GM12878 (cell line): ENCODE results near the gene PLEK2. TPM values are rescaled to one million over a fixed set of nuclear protein-coding genes. Genes with fewer than 3 reads are reported as not detected.

Source experiments
- ATAC-seq: fragments of 200-7000 bp; cut with Tn5 transposase; 3 replicates; pipeline ENCODE4 v1.9.1; 2020; ENCODE audit warnings: mild to moderate bottlenecking, moderate library complexity
- BruUV-seq: library from RNA; stranded (reverse); fragments of 400-500 nt; replicated peaks from 2 replicates; lab custom pipeline; 2021; lab: Mats Ljungman, UMichigan
- CTCF ChIA-PET: fragments of 300-600 bp; sonication (Branson Sonifier 250); formaldehyde crosslinking; extraction: SDS; loops from one replicate; lab custom pipeline; 2021; ENCODE audit warnings: inconsistent platforms; lab: Yijun Ruan, JAX
- POLR2A ChIA-PET: fragments of 350-600 bp; formaldehyde crosslinking; extraction: SDS; loops from one replicate; lab custom pipeline; 2021; ENCODE audit warnings: inconsistent platforms; lab: Charles Lee
- RAD21 ChIA-PET: fragments of 300-600 bp; sonication (Branson Sonifier 250); formaldehyde crosslinking; loops from one replicate; lab custom pipeline; 2023; ENCODE audit warnings: antibody characterized with exemption; ENCODE audit not compliant: unreplicated experiment; lab: Charles Lee
- SMC1A ChIA-PET: fragments of 300-600 bp; sonication (Branson Sonifier 250); formaldehyde crosslinking; loops from one replicate; lab custom pipeline; 2023; ENCODE audit not compliant: unreplicated experiment, uncharacterized antibody; lab: Charles Lee
- DNase-seq: peaks from one replicate; pipeline ENCODE4 v3.0.0-alpha.2; 2011; ENCODE audit warnings: low read depth, low spot score
- FAIRE-seq: peaks from 3 replicates; lab custom pipeline; 2011; peaks lifted over from hg19 to GRCh38; lab: Jason Lieb, UNC
- H2AFZ ChIP-seq: 2 replicates; pipeline ENCODE4 v1.6.0; 2011; ENCODE audit warnings: low read depth, low read length, control low read depth; ENCODE audit not compliant: control insufficient read depth
- H3K27ac ChIP-seq: 2 replicates; pipeline ENCODE4 v1.5.1; 2011; ENCODE audit warnings: control low read depth; ENCODE audit not compliant: control insufficient read depth, insufficient read depth
- H3K27me3 ChIP-seq, 2 experiments: replicated peaks in 1 of 2; 2 replicates each; pipeline versions ENCODE4 v1.6.0 to v1.6.1; 2011; ENCODE audit warnings: low read length in 1 of 2; ENCODE audit not compliant: control insufficient read depth in 2 of 2, insufficient read depth in 2 of 2
- H3K36me3 ChIP-seq, 2 experiments: 2 replicates each; pipeline ENCODE4 v1.5.1; 2011; ENCODE audit warnings: low read length in 1 of 2; ENCODE audit not compliant: control insufficient read depth in 2 of 2, insufficient read depth in 2 of 2
- H3K4me1 ChIP-seq: 2 replicates; pipeline ENCODE4 v1.6.1; 2011; ENCODE audit warnings: mild to moderate bottlenecking, low read length, moderate library complexity, mixed read lengths; ENCODE audit not compliant: control insufficient read depth, insufficient read depth
- H3K4me2 ChIP-seq: 2 replicates; pipeline ENCODE4 v1.6.0; 2011; ENCODE audit warnings: control low read depth; ENCODE audit not compliant: control insufficient read depth, insufficient read depth
- H3K4me3 ChIP-seq: fragments of 200-600 bp; sonication (generic); 2 replicates; pipeline ENCODE4 v1.5.1; 2016
- H3K79me2 ChIP-seq: 2 replicates; pipeline ENCODE4 v1.6.0; 2011; ENCODE audit warnings: low read length; ENCODE audit not compliant: control insufficient read depth, insufficient read depth
- H3K9ac ChIP-seq: 2 replicates; pipeline ENCODE4 v1.8.0; 2011; ENCODE audit warnings: low read length, control low read depth, mixed read lengths; ENCODE audit not compliant: control insufficient read depth, insufficient read depth
- H3K9me3 ChIP-seq: replicated peaks from 3 replicates; pipeline ENCODE4 v1.5.1; 2011; ENCODE audit warnings: mild to moderate bottlenecking, low read length; ENCODE audit not compliant: control insufficient read depth, insufficient read depth
- H4K20me1 ChIP-seq: 2 replicates; pipeline ENCODE4 v1.6.0; 2011; ENCODE audit not compliant: control insufficient read depth, insufficient read depth
- DPF2 ChIP-seq: fragments of 450-650 bp; IDR thresholded peaks from 2 replicates; pipeline ENCODE4 v1.6.1; 2017; ENCODE audit warnings: mild to moderate bottlenecking
- JUND ChIP-seq: IDR thresholded peaks from 2 replicates; pipeline ENCODE4 v1.6.1; 2012; ENCODE audit warnings: low read depth, mild to moderate bottlenecking, low read length, improper control_type of control experiment, moderate library complexity
- MEF2B ChIP-seq: fragments of 450-650 bp; IDR thresholded peaks from 2 replicates; pipeline ENCODE4 v1.6.1; 2018; ENCODE audit warnings: mild to moderate bottlenecking, moderate library complexity; ENCODE audit not compliant: partially characterized antibody, poor library complexity, severe bottlenecking
- MLLT1 ChIP-seq: fragments of 450-650 bp; IDR thresholded peaks from 2 replicates; pipeline ENCODE4 v1.6.1; 2016; ENCODE audit warnings: mild to moderate bottlenecking
- MTA2 ChIP-seq: fragments of 450-650 bp; IDR thresholded peaks from 2 replicates; pipeline ENCODE4 v1.6.1; 2016; ENCODE audit warnings: low read depth, mild to moderate bottlenecking, moderate library complexity
- POLR2A ChIP-seq: IDR thresholded peaks from 2 replicates; pipeline ENCODE4 v1.6.1; 2011; ENCODE audit warnings: low read depth, mild to moderate bottlenecking, low read length
- POLR2AphosphoS5 ChIP-seq: IDR thresholded peaks from 2 replicates; pipeline ENCODE4 v1.6.1; 2011; ENCODE audit warnings: mild to moderate bottlenecking, low read length, inconsistent platforms
- SKIL ChIP-seq: fragments of 450-650 bp; IDR thresholded peaks from 2 replicates; pipeline ENCODE4 v1.6.1; 2017; ENCODE audit warnings: mild to moderate bottlenecking, low read depth, inconsistent platforms; ENCODE audit not compliant: poor library complexity, severe bottlenecking
- SP1 ChIP-seq: IDR thresholded peaks from one replicate; pipeline ENCODE4 v1.6.1; 2011; ENCODE audit warnings: low read depth, low read length
- ZNF622 ChIP-seq: fragments of 450-650 bp; IDR thresholded peaks from 2 replicates; pipeline ENCODE4 v1.6.1; 2017; ENCODE audit warnings: mild to moderate bottlenecking, inconsistent platforms
- ZZZ3 ChIP-seq: IDR thresholded peaks from 2 replicates; pipeline ENCODE4 v1.6.1; 2011; ENCODE audit warnings: low read depth; ENCODE audit not compliant: control insufficient read depth, insufficient read length
- WGBS: methylation state at CpG from one replicate; pipeline ENCODE4 v1.1.6; 2016; ENCODE audit warnings: low lambda C conversion rate; ENCODE audit not compliant: insufficient replicate concordance, insufficient coverage; ENCODE audit errors: missing lambda C conversion rate; 5-methylcytosine and 5-hydroxymethylcytosine counted together
- in situ Hi-C: fragments of 300-500 bp; cut with MboI; formaldehyde crosslinking; loops from 9 replicates; pipeline ENCODE4 v1.14.3; 2018; ENCODE audit warnings: mixed read lengths
- intact Hi-C: fragments of 100-400 bp; cut with micrococcal nuclease; formaldehyde crosslinking; loops from one replicate; pipeline ENCODE4 v1.14.2; 2022; ENCODE audit not compliant: unreplicated experiment
- polyA plus RNA-seq, 11 experiments: library from polyadenylated mRNA; depleted of rRNA in 4 of 11; unstranded in 6 of 11; stranded (reverse) in 5 of 11; fragments of >200 nt; fragmentation: Nextera tagmentation in 4 of 11; fragmentation: Illumina TruSeq in 1 of 11; extraction: Ambion mirVana in 4 of 11; extraction: Trizol in 1 of 11; gene quantifications; 1 replicate in 1 of 11; 2 replicates in 10 of 11; pipeline versions ENCODE4 v1.2.1 to v1.2.3, GENCODE V29; 2011 to 2016; ENCODE audit warnings: inconsistent platforms in 2 of 11, missing spikeins in 2 of 11, low read depth in 1 of 11
- total RNA-seq, 4 experiments: library from RNA; depleted of rRNA in 3 of 4; stranded (reverse); fragments of >200 nt in 3 of 4; fragmentation: Illumina TruSeq in 1 of 4; extraction: Trizol in 1 of 4; gene quantifications; 2 replicates each; pipeline versions ENCODE4 v1.2.1 to v1.2.3, GENCODE V29; 2013 to 2021
- TF ChIP-seq, protein P1 (sequence below): IDR thresholded peaks from 2 replicates; pipeline ENCODE4 v1.6.1; 2011; ENCODE audit warnings: borderline replicate concordance, low read depth, mild to moderate bottlenecking, moderate library complexity, low read length; ENCODE audit not compliant: insufficient read depth, poor library complexity, severe bottlenecking

The PLEK2 gene
- total and polyA plus RNA-seq, 10 of the 15 experiments (the other 5 are each of a cell fraction or from before 2014, with no cell fraction given): 0.08 to 0.20 TPM; not detected in 8

GRCh38 chr14:67424539-67424938 lies 12.6 kb upstream of the PLEK2 start:
- Histone ChIP-seq H3K9me3 (no peaks in the 10 kb centered on the region), H3K9ac (no peak overlapping the region), H3K36me3 (no peaks in the 10 kb centered on the region), H3K4me3 (no peak overlapping the region), H3K4me2 (no peak overlapping the region), H4K20me1 (no peaks in the 10 kb centered on the region), H3K27me3 (peaks cover 0 to 6% of the 10 kb centered on the region in 2 experiments; a peak in 2 of 4 replicates), H3K4me1 (no peaks in the 10 kb centered on the region), H3K79me2 (no peaks in the 10 kb centered on the region), H3K27ac (no peak overlapping the region), H2AFZ (no peak overlapping the region)
- CTCF ChIA-PET: interaction anchor here (0.6 to 21.1 kb wide), 10 partner anchors 7 to 279 kb away, joined by 3 to 583 read pairs (median 22); no protein-coding TSS in a partner anchor
- FAIRE-seq (no peak), DNase-seq (no peak), ATAC-seq (no peak)
- SMC1A ChIA-PET: interaction anchor here (0.9 to 10.2 kb wide), 12 partner anchors 13 to 1065 kb away, joined by 3 to 185 read pairs (median 4); partner anchors contain the start of gene RDH12
- intact Hi-C loops (no loop called here), in situ Hi-C loops (loop anchor here (10.0 kb wide), 1 partner anchor 280 kb away; the partner anchor contains the start of gene RDH12)
- BruUV-seq: no TSS peak
- POLR2A ChIA-PET: no interaction called here
- RAD21 ChIA-PET: interaction anchor here (4.5 to 8.8 kb wide), 3 partner anchors 146 to 279 kb away, joined by 26 to 176 read pairs (median 55); no protein-coding TSS in a partner anchor
- 0% methylated on average over 2 of the region's 3 CpGs for WGBS
- no peak for TF ChIP-seq MLLT1
- no peak for TF ChIP-seq SKIL
- TF ChIP-seq, protein P1, sequence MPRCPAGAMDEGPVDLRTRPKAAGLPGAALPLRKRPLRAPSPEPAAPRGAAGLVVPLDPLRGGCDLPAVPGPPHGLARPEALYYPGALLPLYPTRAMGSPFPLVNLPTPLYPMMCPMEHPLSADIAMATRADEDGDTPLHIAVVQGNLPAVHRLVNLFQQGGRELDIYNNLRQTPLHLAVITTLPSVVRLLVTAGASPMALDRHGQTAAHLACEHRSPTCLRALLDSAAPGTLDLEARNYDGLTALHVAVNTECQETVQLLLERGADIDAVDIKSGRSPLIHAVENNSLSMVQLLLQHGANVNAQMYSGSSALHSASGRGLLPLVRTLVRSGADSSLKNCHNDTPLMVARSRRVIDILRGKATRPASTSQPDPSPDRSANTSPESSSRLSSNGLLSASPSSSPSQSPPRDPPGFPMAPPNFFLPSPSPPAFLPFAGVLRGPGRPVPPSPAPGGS: no peak
- TF ChIP-seq JUND: no peak
- no peak for TF ChIP-seq SP1
- no peak for TF ChIP-seq ZNF622
- TF ChIP-seq MTA2: no peak
- TF ChIP-seq POLR2A: no peak
- no peak for TF ChIP-seq DPF2
- TF ChIP-seq ZZZ3: no peak
- no peak for TF ChIP-seq MEF2B
- TF ChIP-seq POLR2AphosphoS5: no peak
